AG04450 (cell line): ENCODE measurements around the gene GSTM1. TPM values are rescaled to one million over a fixed set of nuclear protein-coding genes. Genes with fewer than 3 reads are reported as not detected.
A peak's percentile ranks its signal among the peaks of the same experiment; 100 is the strongest.

Experiments
- CTCF ChIA-PET: fragments of 300-600, 350-600 bp; formaldehyde crosslinking; extraction: SDS; loops from one replicate; lab custom pipeline; 2022; ENCODE audit warnings: antibody characterized with exemption, inconsistent platforms; lab: Charles Lee
- POLR2A ChIA-PET: fragments of 350-600 bp; formaldehyde crosslinking; extraction: SDS; loops from one replicate; lab custom pipeline; 2021; ENCODE audit warnings: antibody characterized with exemption, inconsistent platforms; lab: Yijun Ruan, JAX
- DNase-seq: peaks from one replicate; pipeline ENCODE4 v3.0.0-alpha.2; 2011; ENCODE audit warnings: low read depth, low spot score
- H3K27ac ChIP-seq: one replicate; pipeline ENCODE4 v1.5.1; 2012; ENCODE audit warnings: low read depth, low read length, control low read depth
- H3K27me3 ChIP-seq: one replicate; pipeline ENCODE4 v1.6.0; 2012; ENCODE audit warnings: low read length; ENCODE audit not compliant: control insufficient read depth, insufficient read depth
- H3K4me3 ChIP-seq: 2 replicates; pipeline ENCODE4 v1.5.1; 2011; ENCODE audit warnings: mild to moderate bottlenecking, low read depth, low read length, control low read depth
- H3K9me3 ChIP-seq: 2 replicates; pipeline ENCODE4 v1.5.1; 2012; ENCODE audit warnings: low read length; ENCODE audit not compliant: control insufficient read depth, insufficient read depth
- polyA plus RNA-seq: library from polyadenylated mRNA; depleted of rRNA; stranded (reverse); fragments of >200 nt; gene quantifications from 2 replicates; pipeline ENCODE4 v1.2.3, GENCODE V29; 2011
- TF ChIP-seq, protein P1 (sequence below): IDR thresholded peaks from 2 replicates; pipeline ENCODE4 v1.5.1; 2011; ENCODE audit warnings: low read depth, low read length, control low read depth, inconsistent platforms

GSTM1 gene
- polyA plus RNA-seq, 1 experiment: 1.6 TPM

DNA sequence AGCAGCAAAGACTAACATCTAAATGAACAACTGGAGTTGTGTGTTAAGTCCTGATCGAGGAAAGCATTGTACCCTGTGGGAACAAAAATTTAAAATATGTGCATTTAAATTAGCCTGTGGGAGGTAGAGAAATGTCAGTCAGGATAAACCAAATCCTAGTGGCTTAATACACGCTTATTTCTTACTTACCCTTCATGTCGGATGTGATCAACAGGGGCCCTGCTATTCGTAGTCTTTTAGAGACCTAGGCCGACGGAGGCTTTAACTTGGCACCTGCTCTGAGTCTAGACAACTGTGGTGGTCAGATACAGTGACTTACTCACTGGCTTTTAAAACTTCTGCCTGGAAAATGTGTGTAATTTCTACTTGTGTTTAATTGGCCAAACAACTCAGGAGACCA lies 43.0 kb downstream of the GSTM1 start:
- no peak for DNase-seq
- no peak overlapping the region for H3K27ac ChIP-seq
- H3K27me3 ChIP-seq: peaks cover 11% of the 10 kb centered on the region
- H3K4me3 ChIP-seq: no peak overlapping the region
- TF ChIP-seq, protein P1, sequence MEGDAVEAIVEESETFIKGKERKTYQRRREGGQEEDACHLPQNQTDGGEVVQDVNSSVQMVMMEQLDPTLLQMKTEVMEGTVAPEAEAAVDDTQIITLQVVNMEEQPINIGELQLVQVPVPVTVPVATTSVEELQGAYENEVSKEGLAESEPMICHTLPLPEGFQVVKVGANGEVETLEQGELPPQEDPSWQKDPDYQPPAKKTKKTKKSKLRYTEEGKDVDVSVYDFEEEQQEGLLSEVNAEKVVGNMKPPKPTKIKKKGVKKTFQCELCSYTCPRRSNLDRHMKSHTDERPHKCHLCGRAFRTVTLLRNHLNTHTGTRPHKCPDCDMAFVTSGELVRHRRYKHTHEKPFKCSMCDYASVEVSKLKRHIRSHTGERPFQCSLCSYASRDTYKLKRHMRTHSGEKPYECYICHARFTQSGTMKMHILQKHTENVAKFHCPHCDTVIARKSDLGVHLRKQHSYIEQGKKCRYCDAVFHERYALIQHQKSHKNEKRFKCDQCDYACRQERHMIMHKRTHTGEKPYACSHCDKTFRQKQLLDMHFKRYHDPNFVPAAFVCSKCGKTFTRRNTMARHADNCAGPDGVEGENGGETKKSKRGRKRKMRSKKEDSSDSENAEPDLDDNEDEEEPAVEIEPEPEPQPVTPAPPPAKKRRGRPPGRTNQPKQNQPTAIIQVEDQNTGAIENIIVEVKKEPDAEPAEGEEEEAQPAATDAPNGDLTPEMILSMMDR: no peak
- CTCF ChIA-PET: no interaction called here
- H3K9me3 ChIP-seq: no peaks in the 10 kb centered on the region; the same call in 1 of the 2 replicates
- POLR2A ChIA-PET: interaction anchor here (0.7 kb wide), 1 partner anchor 99 kb away, joined by 3 read pairs; no protein-coding TSS in a partner anchor

- TF ChIP-seq, protein P1: no peak
- Histone ChIP-seq H3K4me3 (no peak overlapping the region), H3K27ac (no peak overlapping the region), H3K9me3 (no peaks in the 10 kb centered on the region), H3K27me3 (peaks cover 3% of the 10 kb centered on the region)
- ChIA-PET POLR2A (no interaction called here), CTCF (no interaction called here)
- DNase-seq: no peak
Measured at GRCh38 chr1:109732390-109732881, 44.8 kb downstream of the GSTM1 start.

DNA sequence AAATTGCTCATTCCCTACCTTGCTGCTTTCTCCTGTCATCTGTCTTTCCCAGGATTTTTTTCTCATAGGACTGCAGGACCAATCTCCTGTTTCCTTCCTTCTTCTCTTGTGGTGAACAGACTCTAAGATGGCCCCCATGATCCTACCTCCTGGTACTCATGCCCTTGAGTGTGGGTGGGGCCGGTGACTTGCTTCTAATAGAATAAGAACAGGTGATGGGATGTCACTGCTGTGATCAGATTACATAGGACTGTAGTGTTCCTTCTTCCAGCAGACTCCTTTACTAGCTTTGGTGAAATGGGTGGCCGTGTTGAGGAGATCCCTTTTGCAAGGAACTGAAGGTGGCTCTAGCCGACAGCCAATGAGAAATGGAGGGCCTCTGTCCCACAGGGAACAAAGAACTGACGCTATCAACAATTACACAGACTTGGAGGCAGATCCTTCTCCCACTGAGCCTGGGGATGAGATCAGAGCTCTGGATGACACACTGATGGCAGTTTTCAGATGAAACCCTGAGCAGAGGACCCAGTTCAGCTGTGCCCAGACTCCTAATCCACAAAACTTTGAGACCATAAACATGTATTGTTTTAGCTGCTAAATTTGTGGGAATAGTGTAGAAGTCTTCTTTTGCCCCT lies 45.7 kb downstream of the GSTM1 start:
- DNase-seq: no peak
- CTCF ChIA-PET: interaction anchor here (0.8 to 1.2 kb wide), 3 partner anchors 43 to 187 kb away, joined by 3 read pairs; no protein-coding TSS in a partner anchor
- H3K27me3 ChIP-seq: peaks cover 3% of the 10 kb centered on the region
- POLR2A ChIA-PET: no interaction called here
- no peak overlapping the region for H3K4me3 ChIP-seq
- no peaks in the 10 kb centered on the region for H3K9me3 ChIP-seq
- no peak overlapping the region for H3K27ac ChIP-seq
- TF ChIP-seq, protein P1: no peak

DNA sequence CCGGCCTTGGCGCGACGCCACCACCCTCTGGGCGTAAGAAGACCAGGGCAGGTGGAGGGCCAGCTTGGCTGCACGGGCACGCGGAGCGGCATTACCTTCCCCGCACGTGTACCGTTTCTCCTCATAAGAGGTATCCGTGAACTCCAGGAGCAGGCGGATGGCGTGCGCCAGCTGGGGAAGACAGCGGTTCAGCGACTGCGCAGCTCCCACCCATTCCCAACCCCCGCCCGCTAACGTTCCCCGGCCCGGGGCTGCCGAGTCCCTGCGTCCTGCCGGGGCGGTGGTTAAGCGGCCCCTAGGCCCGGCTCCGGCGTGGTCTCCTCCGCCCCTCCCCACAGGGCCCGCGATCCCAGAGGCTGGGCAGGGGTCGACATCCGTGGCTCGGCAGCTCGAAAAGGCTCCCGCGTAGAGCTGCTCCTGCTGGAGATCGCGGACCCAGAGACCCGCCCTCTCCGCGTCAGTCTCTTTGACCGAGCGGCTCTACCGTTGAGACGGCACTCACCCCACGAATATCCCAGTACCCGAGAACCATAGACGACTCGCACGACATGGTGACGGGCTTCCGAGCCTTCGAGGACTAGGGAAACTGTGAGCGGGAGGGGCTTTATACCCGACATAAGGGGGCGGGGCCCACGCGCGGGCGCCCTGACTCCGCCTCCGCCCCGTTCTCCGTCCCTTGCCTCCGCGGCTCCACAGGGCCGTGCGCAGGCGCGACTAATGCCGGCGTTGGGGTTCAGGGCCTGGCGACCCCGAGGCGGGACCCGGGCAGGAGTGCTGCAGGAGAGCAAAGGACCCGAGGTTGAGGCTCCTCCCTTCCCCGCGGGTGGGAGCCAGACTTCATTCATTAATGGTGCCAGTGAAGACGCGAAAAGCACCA lies 52.4 kb downstream of the GSTM1 start:
- H3K27me3 ChIP-seq: peaks cover 3% of the 10 kb centered on the region
- peak; percentile 13 for DNase-seq
- no peaks in the 10 kb centered on the region for H3K9me3 ChIP-seq
- ChIA-PET POLR2A (interaction anchor here (0.6 to 1.5 kb wide), 4 partner anchors 10 to 137 kb away, joined by 3 read pairs; no protein-coding TSS in a partner anchor), CTCF (interaction anchor here (1.0 to 1.4 kb wide), 2 partner anchors 99 to 194 kb away, joined by 3 to 5 read pairs; no protein-coding TSS in a partner anchor)
- TF ChIP-seq, protein P1: no peak
- peak overlapping the region; percentile 61 for H3K27ac ChIP-seq
- peak overlapping the region; percentile 79 for H3K4me3 ChIP-seq
